HAP-1 (cell line): ENCODE results near the gene LCN9.

Experiments used
- DNase-seq, 2 experiments: peaks; one replicate each; pipeline ENCODE4 v3.0.0-alpha.2; 2016 to 2020; ENCODE audit warnings: low spot score in 2 of 2
- H3K27me3 ChIP-seq: fragments of 250-450 bp; sonication (Bioruptor Pico); 2 replicates; pipeline ENCODE4 v1.5.1; 2020; ENCODE audit warnings: low read depth, mild to moderate bottlenecking, moderate library complexity
- H3K36me3 ChIP-seq: fragments of 250-450 bp; sonication (Bioruptor Pico); replicated peaks from 2 replicates; pipeline ENCODE4 v1.5.1; 2020; ENCODE audit warnings: mild to moderate bottlenecking
- H3K4me1 ChIP-seq: fragments of 250-450 bp; sonication (Bioruptor Pico); 2 replicates; pipeline ENCODE4 v1.5.1; 2020; ENCODE audit warnings: mild to moderate bottlenecking
- H3K4me3 ChIP-seq: fragments of 250-450 bp; sonication (Bioruptor Pico); 2 replicates; pipeline ENCODE4 v1.5.1; 2020; ENCODE audit warnings: mild to moderate bottlenecking, moderate library complexity
- H3K9me3 ChIP-seq: fragments of 250-450 bp; sonication (Bioruptor Pico); 2 replicates; pipeline ENCODE4 v1.5.1; 2020; ENCODE audit warnings: mild to moderate bottlenecking, moderate library complexity
- in situ Hi-C: fragments of 300-500 bp; cut with MboI; formaldehyde crosslinking; loops from 3 replicates; pipeline ENCODE4 v1.14.3; 2020; ENCODE audit warnings: low sequenced_read_pairs, inconsistent platforms, mixed read lengths

LCN9 gene

GRCh38 chr9:135715056-135715595 lies 52.0 kb downstream of the LCN9 start:
- in situ Hi-C loops = no loop called here
- peaks cover 35% of the 10 kb centered on the region for H3K27me3 ChIP-seq
- no peak overlapping the region for H3K4me3 ChIP-seq
- DNase-seq = no peak
- no peaks in the 10 kb centered on the region for H3K9me3 ChIP-seq
- H3K4me1 ChIP-seq = no peaks in the 10 kb centered on the region
- no peaks in the 10 kb centered on the region for H3K36me3 ChIP-seq

GRCh38 chr9:135716045-135716444 lies 52.9 kb downstream of the LCN9 start:
- peaks cover 35% of the 10 kb centered on the region for H3K27me3 ChIP-seq
- no peak for DNase-seq
- no peak overlapping the region for H3K4me3 ChIP-seq
- no peaks in the 10 kb centered on the region for H3K9me3 ChIP-seq
- no peaks in the 10 kb centered on the region for H3K4me1 ChIP-seq
- H3K36me3 ChIP-seq = no peaks in the 10 kb centered on the region
- in situ Hi-C loops = no loop called here
